GM12891 (cell line): Measurements from ENCODE around the gene MYCN.

ENCODE experiments used
- POLR2A ChIP-seq: IDR thresholded peaks from 2 replicates; pipeline ENCODE4 v1.6.1; 2011; ENCODE audit warnings: low read depth, low read length, control low read depth
- POLR2AphosphoS5 ChIP-seq: IDR thresholded peaks from 2 replicates; pipeline ENCODE4 v1.6.1; 2011; ENCODE audit warnings: low read depth, low read length, control low read depth
- TAF1 ChIP-seq: IDR thresholded peaks from 2 replicates; pipeline ENCODE4 v1.6.1; 2011; ENCODE audit warnings: low read depth, low read length, control low read depth

DNA sequence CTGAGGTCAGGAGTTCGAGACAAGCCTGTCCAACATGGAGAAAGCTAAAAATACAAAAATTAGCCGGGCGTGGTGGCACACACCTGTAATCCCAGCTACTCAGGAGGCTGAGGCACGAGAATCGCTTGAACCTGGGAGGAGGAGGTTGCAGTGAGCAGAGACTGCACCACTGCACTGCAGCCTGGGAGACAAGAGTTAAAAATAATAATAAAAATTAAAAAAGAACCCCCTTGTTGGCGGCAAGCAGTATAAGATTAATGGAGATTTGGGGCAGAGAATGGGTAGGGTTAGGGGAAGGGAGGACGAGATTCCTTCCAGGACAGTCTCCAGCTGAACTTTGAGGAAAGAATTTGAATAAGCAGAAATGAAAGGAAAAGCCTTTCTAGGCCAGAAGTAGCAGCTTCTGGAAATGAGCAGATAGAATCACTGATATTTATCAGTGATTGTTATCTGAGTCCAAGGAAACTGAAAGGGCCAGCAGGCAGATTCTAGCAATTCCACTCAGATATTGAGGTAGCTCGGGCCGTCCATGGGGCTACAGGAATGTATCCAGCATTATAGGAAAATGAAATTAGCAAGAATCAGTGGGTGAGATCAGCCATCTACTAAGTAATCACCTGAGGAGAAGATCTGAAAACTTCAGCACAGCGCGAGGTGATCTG is 7.0 kb upstream of the MYCN start:
- TF ChIP-seq POLR2A = no peak
- TF ChIP-seq POLR2AphosphoS5 = no peak
- TF ChIP-seq TAF1 = no peak
